Parathyroid adenoma (tissue), 2 donors: ENCODE measurements around the gene MOGAT3.
A peak's percentile ranks its signal among the peaks of the same experiment; 100 is the strongest.

ENCODE experiments used
- H2AFZ ChIP-seq: fragments of 300-600 bp; sonication (generic); one replicate; pipeline ENCODE4 v1.7.0; 2017; ENCODE audit warnings: antibody characterized with exemption, mild to moderate bottlenecking
- H3K27ac ChIP-seq: fragments of 300-600 bp; sonication (generic); one replicate; pipeline ENCODE4 v1.7.0; 2017
- H3K27me3 ChIP-seq: fragments of 300-600 bp; sonication (generic); one replicate; pipeline ENCODE4 v1.7.0; 2017; ENCODE audit warnings: low read length; ENCODE audit not compliant: control insufficient read depth, insufficient read depth
- H3K36me3 ChIP-seq: fragments of 300-600 bp; sonication (generic); one replicate; pipeline ENCODE4 v1.7.0; 2017; ENCODE audit warnings: low read length; ENCODE audit not compliant: control insufficient read depth, insufficient read depth
- H3K4me1 ChIP-seq: fragments of 300-600 bp; sonication (generic); one replicate; pipeline ENCODE4 v1.7.0; 2017; ENCODE audit warnings: control low read depth
- H3K4me2 ChIP-seq: fragments of 300-600 bp; sonication (generic); one replicate; pipeline ENCODE4 v1.7.0; 2017; ENCODE audit warnings: low read length
- H3K4me3 ChIP-seq: fragments of 300-600 bp; sonication (generic); one replicate; pipeline ENCODE4 v1.7.0; 2017; ENCODE audit warnings: low read depth, low read length
- H3K79me2 ChIP-seq: fragments of 300-600 bp; sonication (generic); one replicate; pipeline ENCODE4 v1.7.0; 2017; ENCODE audit warnings: control low read depth
- H3K9ac ChIP-seq: fragments of 300-600 bp; sonication (generic); one replicate; pipeline ENCODE4 v1.7.0; 2017; ENCODE audit warnings: mild to moderate bottlenecking
- H3K9me3 ChIP-seq: fragments of 300-600 bp; sonication (generic); one replicate; pipeline ENCODE4 v1.7.0; 2017; ENCODE audit warnings: low read length; ENCODE audit not compliant: control insufficient read depth
- CTCF ChIP-seq: fragments of 300-600 bp; sonication (generic); IDR thresholded peaks from one replicate; pipeline ENCODE4 v1.7.0; 2017; ENCODE audit warnings: antibody characterized with exemption, mild to moderate bottlenecking
- donor health status: primary hyperparathyroidism.

The MOGAT3 gene

GRCh38 chr7:101226721-101227120 is 25.9 kb upstream of the MOGAT3 start:
- Histone ChIP-seq H3K9me3 (no peaks in the 10 kb centered on the region), H3K4me2 (no peak overlapping the region), H3K4me3 (no peak overlapping the region), H3K4me1 (peaks cover 9% of the 10 kb centered on the region), H3K9ac (no peak overlapping the region), H3K27ac (peak overlapping the region; percentile 84), H2AFZ (no peak overlapping the region), H3K36me3 (no peaks in the 10 kb centered on the region), H3K27me3 (no peaks in the 10 kb centered on the region), H3K79me2 (peaks cover 7% of the 10 kb centered on the region)
- no peak for TF ChIP-seq CTCF

- no peak overlapping the region for H3K4me3 ChIP-seq
- no peaks in the 10 kb centered on the region for H3K9me3 ChIP-seq
- no peaks in the 10 kb centered on the region for H3K36me3 ChIP-seq
- no peaks in the 10 kb centered on the region for H3K27me3 ChIP-seq
- no peak for TF ChIP-seq CTCF
- no peak overlapping the region for H3K4me2 ChIP-seq
- H3K4me1 ChIP-seq = peaks cover 8% of the 10 kb centered on the region
- H3K79me2 ChIP-seq = peaks cover 13% of the 10 kb centered on the region
- H2AFZ ChIP-seq = no peak overlapping the region
- H3K27ac ChIP-seq = no peak overlapping the region
- no peak overlapping the region for H3K9ac ChIP-seq
Observed at GRCh38 chr7:101225650-101226049, 24.8 kb upstream of the MOGAT3 start.

GRCh38 chr7:101223528-101223927 is 22.7 kb upstream of the MOGAT3 start:
- H3K27me3 ChIP-seq = no peaks in the 10 kb centered on the region
- no peak overlapping the region for H3K4me3 ChIP-seq

GRCh38 chr7:101222275-101222830 is 21.5 kb upstream of the MOGAT3 start:
- Histone ChIP-seq H3K4me3 (no peak overlapping the region), H3K9me3 (no peaks in the 10 kb centered on the region), H3K79me2 (peaks cover 38% of the 10 kb centered on the region), H3K36me3 (no peaks in the 10 kb centered on the region), H2AFZ (no peak overlapping the region), H3K4me2 (no peak overlapping the region), H3K27ac (no peak overlapping the region), H3K27me3 (no peaks in the 10 kb centered on the region), H3K9ac (no peak overlapping the region), H3K4me1 (peaks cover 8% of the 10 kb centered on the region)
- no peak for TF ChIP-seq CTCF

More at GRCh38 chr7:101223528-101223927, 22.7 kb upstream of the MOGAT3 start:
- Histone ChIP-seq H2AFZ (no peak overlapping the region), H3K4me1 (peaks cover 8% of the 10 kb centered on the region), H3K27ac (no peak overlapping the region), H3K79me2 (peaks cover 33% of the 10 kb centered on the region), H3K36me3 (no peaks in the 10 kb centered on the region), H3K9me3 (no peaks in the 10 kb centered on the region), H3K9ac (no peak overlapping the region), H3K4me2 (no peak overlapping the region)
- TF ChIP-seq CTCF = no peak

GRCh38 chr7:101220295-101220694 is 19.5 kb upstream of the MOGAT3 start:
- no peaks in the 10 kb centered on the region for H3K9me3 ChIP-seq
- no peak overlapping the region for H3K27ac ChIP-seq
- H3K9ac ChIP-seq = no peak overlapping the region
- H3K79me2 ChIP-seq = peaks cover 38% of the 10 kb centered on the region
- H2AFZ ChIP-seq = no peak overlapping the region
- no peaks in the 10 kb centered on the region for H3K27me3 ChIP-seq
- H3K4me1 ChIP-seq = no peaks in the 10 kb centered on the region
- no peak overlapping the region for H3K4me3 ChIP-seq
- no peaks in the 10 kb centered on the region for H3K36me3 ChIP-seq
- no peak overlapping the region for H3K4me2 ChIP-seq
- TF ChIP-seq CTCF = no peak
